GM19452 (cell line): ENCODE results near the gene PJA2.

Experiments used
- ATAC-seq: cut with Tn5 transposase; IDR thresholded peaks from one replicate; pipeline ENCODE4 v1.9.1; 2021; ENCODE audit not compliant: unreplicated experiment

PJA2 gene

DNA sequence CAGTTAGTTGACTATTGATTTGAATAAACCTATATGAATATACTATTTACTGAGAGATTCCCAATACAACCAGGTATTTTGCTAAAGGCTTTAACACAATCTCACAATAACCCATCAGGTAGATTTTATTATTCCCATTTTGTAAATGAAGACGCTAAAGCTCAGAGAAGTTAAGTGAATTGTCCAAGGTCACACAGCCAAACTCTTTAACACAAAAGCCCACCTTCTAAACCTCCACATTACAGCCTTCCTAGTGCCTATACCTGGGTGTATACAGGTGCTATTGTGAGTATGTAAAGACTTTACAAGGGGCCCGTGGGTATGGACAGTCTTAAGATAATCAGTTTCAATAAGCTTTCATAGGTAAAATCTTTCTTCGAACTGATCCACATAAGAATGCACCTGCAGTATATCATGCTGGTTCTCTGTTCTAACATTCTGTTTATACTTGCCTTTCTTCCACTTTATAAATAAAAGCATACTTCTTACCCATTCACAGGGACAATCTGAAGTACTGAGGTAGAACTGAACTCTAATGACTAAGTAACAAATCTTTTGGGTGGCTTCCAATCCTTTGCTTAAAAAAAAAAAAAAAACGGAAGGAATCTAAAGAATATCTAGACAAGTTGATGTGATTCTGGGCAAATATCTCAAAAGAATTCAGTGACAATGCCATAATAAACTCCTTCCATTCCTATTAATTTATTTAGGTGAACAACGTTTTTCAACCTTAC lies 59.1 kb downstream of the PJA2 start:
- ATAC-seq: no peak

GRCh38 chr5:109349388-109349787 lies 60.4 kb downstream of the PJA2 start:
- no peak for ATAC-seq

DNA sequence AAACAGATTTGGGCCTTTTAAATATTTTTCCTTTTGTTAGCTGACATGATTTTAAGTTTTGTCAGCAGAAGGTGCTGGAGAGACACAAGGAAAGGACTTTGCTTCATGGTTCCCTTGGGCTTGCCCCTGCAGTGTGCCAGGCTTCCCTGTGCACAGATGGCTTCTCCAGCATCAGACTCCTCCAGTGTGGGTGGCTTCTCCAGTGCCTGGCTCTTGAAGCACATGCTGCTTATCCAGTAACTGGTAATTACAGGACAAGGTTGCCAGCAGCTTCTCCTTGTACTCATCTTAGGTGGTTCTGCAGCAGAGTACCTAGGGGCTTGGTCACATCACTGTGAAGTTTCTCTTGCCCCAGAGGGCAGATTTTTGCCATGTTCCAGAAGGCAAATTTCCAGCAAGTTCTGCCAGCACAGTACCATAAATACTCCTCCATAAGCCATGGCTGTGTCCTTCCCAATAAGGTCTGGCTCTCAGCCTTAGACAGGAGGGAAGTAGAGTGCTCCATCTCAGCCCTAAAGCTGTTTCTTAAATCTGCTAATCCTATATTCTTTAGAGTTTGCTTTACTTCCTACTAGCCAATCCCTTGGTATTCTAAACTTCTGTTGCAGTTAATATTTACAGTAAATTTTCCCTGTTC lies 62.4 kb downstream of the PJA2 start:
- ATAC-seq: no peak

- no peak for ATAC-seq
Observed at GRCh38 chr5:109345699-109346098, 64.1 kb downstream of the PJA2 start.

DNA sequence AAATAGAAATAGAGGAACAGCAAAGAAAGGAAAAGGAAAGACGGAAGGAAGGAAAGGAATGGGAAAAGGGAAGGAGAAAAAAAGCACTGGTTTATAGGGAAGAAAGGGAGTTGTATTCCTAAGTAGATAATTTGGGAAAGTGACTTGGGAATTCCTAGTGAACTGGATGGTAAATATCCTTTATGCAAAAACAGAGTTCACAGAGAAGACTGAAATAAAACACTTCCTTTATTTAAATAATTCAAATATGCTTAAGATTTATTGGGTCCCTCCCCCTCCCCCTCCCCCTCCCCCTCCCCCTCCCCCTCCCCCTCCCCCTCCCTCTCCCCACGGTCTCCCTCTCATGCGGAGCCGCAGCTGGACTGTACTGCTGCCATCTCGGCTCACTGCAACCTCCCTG lies 69.4 kb downstream of the PJA2 start:
- no peak for ATAC-seq

DNA sequence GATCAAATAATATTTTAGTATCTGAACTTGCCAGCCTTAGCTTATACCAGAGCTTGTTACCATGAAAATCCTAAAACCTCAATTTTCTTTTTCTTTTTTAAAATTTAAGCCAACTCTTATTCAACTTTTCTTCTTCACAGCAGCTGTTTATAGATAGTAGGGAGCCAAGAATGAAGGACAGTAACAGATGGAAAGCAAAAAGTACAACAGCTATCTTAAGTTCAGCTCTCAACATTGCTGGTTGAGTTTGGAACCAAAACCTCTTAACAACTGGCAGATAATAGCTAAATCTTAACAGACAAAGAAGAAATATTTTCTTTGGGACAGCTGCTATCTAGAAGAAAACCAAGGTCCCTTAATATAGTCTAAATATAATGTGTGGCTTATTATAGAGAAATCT lies 74.7 kb downstream of the PJA2 start:
- no peak for ATAC-seq

DNA sequence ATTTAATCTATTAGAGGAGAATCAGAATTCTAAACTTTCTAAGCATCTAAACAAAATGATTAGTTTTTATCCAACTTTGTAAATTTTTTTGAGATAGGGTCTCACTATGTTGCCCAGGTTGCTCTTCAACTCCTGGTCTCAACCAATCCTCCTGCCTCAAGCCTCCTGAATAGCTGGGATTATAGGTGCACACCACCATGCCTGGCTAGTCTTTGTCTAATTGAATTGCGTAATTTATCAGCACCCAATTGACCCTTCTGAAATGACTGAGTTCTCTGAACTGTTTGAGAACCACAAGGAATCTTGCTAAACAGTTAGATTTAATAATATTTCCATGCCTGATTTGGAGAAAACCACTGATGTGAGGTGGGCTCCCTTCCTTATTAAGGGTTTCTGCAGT lies 75.7 kb downstream of the PJA2 start:
- no peak for ATAC-seq

GRCh38 chr5:109329333-109330237 lies 80.2 kb downstream of the PJA2 start:
- ATAC-seq: no peak

- ATAC-seq: no peak
Observed at GRCh38 chr5:109328626-109329025, 81.1 kb downstream of the PJA2 start.

- ATAC-seq: no peak
Observed at GRCh38 chr5:109327570-109327969, 82.2 kb downstream of the PJA2 start.

DNA sequence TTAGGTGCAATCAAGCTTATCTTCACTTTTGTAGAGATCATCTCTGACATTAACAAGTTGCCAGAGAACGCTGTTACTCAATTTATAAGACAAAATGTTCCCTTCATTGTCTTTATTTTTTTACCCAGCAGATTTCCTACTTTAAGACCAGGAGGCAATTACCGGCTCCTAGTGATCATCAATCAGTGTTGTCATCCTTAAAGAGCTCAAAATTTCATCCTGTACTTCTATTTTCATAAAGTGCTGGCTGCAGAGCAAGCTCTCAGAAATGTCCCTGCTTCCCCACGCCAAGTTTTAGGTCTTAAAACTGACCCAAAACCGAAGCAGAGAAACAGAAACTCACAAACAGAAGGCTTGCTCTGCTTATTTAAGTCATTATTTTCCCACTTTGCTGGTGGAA lies 82.9 kb downstream of the PJA2 start:
- ATAC-seq: no peak

DNA sequence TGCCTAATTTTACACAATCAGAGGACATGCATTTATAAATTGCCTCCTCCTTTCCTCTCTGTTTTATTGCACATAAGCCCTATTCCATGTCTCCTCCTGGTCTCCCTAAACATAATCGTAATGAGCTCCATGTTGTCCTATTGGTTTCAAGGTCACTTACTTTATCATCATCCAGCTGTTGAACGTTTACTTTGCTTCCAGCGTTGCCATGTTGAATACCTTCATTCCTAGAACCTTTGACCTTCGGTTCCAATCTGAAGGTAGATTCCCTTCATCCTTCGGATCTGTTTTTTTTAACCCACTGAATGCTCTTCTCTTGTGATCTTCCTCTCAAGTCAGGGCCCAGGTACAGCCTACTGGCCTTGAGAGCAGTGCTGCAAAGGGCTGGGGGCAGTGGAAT lies 84.3 kb downstream of the PJA2 start:
- no peak for ATAC-seq

DNA sequence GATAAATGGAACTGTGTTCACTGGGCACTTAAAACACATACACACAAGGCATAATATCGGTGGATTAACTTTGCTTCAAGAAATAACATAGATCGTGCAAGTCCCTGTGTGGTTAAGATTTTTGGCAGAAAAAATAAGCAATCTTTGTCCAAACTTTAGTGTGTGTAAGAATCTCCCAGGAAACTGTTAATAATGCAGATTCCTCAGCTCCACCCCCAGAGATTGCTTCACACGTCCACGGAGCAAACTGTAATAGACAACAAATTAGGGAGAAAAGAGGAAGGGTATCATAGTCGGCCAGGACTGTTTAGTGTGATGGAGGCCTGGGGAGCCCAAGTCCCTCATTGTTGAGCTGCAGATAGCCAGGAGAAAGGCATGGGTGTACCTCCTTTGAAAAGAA lies 84.8 kb downstream of the PJA2 start:
- no peak for ATAC-seq

- no peak for ATAC-seq
Observed at GRCh38 chr5:109324351-109324750, 85.4 kb downstream of the PJA2 start.

DNA sequence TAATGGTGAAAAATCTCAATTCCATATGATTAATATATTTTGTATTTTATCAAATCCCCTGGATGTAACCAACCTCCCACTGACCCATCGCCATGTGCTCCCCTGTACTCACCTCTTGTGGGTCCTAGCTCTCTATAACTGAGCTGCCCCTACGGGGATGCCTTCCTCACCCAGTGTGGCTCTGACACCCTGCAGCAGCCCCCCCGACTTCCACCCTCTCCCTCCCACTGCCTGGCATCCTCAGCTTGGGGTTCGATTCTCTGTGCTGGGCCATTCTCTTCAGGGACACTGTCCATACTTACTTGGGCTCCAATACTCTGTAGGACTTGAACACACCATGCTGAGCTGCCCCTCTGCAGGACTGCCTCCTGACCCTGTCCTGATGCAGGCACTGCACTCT lies 87.1 kb downstream of the PJA2 start:
- no peak for ATAC-seq

DNA sequence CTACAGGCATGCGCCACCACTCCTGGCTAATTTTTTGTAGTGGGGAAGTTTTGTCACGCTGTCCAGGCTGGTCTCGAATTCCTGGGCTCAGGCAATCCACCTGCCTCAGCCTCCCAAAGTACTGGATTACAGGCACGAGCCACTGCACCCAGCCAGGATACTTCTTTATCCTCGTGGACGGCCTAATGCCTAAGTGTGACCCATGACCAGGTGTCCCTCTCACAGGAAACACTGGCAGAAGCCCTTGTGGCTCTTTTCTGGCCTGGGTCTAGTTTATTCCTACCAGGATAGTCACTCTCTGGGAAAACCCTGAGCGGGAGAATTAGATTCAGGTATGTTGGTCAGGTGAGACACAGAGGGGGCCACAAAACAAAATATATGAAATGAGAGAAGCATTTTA lies 90.4 kb downstream of the PJA2 start:
- no peak for ATAC-seq

- no peak for ATAC-seq
Observed at GRCh38 chr5:109318455-109319108, 91.2 kb downstream of the PJA2 start.

GRCh38 chr5:109316634-109317033 lies 93.1 kb downstream of the PJA2 start:
- no peak for ATAC-seq

DNA sequence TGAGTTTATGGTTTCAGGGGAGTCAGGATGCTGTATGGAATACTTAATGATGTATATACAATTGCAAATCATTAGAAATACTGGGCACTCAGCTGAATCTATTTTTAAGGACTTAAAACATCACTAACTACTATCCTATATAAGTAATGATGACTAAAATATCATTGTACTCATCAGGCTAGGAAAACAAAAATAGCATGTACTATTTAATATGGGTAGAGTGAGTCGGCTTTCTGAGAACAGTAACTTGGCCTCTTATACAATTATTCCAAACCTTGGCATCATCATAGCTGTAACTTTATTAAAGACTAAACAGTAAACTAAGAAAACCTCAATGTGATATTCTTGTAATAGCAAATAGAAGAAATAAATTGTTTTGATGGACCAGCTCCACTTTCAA lies 94.5 kb downstream of the PJA2 start:
- no peak for ATAC-seq

DNA sequence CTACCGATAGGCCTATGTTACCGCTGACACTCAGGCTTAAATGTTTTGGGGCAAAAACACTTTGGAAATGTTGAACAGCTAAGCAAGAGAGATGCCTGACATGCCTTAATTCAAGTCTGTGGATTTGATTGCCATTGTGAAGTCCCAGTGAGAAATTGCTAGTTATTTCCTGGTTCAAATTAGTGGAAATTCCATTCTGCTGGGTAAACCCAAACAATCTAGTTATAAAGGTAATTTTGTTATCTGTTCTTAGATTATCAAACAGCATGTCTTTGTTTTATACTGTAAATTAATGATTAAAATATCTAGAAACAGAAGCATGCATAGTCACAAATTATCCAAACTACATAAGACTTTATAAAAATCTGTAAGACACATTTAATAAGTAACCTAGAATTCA lies 96.6 kb downstream of the PJA2 start:
- no peak for ATAC-seq

DNA sequence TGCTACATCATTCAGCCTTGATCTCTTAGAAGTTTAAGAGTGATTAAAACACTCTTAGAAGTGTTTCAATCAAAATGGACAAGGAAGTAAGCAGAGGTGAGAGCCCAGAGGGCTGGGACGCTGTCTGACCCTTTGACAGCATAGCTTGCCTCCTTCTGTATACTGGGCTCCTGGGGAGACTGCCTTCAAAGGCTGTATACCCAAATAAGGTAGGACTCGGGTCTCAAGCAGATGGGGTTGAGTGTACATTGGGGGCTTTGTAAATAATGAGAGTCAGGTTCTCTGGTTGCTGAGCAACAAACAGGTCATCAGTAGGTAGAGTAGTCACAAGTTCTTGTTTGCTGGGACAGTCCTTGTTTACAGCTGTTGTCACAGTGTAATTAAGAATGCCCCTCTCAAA lies 97.1 kb downstream of the PJA2 start:
- ATAC-seq: no peak
